HG03442 (cell line): ENCODE measurements around the gene MGST2.

ENCODE experiments used
- ATAC-seq: cut with Tn5 transposase; IDR thresholded peaks from one replicate; pipeline ENCODE4 v1.9.1; 2021; ENCODE audit warnings: mild to moderate bottlenecking, moderate library complexity; ENCODE audit not compliant: unreplicated experiment

MGST2 gene

GRCh38 chr4:139735381-139736273, 70.0 kb downstream of the MGST2 start:
- ATAC-seq, result no peak

DNA sequence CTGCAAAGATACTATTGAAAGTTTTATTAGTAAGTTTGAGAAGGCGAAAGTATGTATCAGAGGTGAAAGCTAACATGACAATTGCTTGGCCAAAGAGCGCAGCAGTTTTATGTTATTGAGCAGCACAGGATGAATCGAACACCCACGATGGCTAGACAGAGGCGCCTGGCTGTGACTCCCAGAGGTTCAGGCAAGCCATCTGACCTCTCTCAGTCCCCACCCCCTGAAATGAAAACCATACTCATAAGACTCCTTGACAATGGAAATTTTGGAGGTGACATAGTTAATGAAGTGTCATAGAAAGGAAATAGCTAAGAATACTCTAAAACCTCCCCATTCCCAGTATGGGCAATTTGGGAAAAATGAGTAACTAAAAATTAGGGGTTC, 70.6 kb downstream of the MGST2 start:
- no peak for ATAC-seq

- no peak for ATAC-seq
These were observed 71.0 kb downstream of the MGST2 start for GRCh38 chr4:139736661-139737060.

GRCh38 chr4:139738846-139739613, 73.4 kb downstream of the MGST2 start:
- ATAC-seq, result no peak

DNA sequence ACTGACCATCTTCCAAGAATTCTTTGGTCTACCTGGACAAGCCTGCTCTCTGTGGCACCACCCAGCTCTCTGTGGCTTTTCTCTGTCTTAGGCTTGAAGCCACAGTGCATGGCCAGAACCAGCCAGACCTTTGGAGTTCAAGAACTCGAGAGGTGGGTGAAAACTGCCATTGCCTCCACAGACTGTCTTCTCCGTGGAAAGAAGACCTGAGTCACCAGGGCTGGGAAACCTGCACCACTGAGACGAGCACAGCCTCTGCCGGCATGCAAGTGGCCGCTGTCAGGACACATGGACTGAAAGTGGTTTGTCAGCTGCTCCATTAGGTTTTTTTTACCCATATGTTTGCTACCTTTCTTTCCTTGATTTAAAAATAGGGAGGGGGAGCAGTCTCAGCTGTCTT, 74.5 kb downstream of the MGST2 start:
- no peak for ATAC-seq

DNA sequence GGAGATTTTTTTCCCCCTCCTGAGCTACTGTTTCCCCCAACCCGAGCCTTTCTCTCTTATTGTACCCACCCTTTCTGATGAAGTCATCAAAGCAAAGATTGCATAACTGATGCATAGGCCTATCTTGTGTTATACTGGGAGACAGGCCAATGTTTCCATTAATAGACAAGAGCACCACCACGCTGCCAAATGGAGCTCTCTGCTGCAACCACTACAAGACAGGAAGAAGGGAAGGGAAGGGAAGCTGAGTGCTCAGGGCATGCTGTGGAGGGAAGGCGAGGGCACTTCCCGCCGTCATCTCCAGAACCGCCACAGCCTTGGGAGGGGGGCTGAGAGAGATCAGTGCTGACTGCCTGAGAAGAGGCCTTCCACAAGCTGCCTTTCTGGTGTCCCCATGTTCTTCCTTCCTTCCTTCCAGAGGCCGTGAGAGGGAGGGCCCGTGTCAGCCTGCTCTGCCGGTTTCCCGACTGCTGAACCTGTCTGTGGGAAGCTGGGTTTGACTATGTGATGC, 75.0 kb downstream of the MGST2 start:
- no peak for ATAC-seq

DNA sequence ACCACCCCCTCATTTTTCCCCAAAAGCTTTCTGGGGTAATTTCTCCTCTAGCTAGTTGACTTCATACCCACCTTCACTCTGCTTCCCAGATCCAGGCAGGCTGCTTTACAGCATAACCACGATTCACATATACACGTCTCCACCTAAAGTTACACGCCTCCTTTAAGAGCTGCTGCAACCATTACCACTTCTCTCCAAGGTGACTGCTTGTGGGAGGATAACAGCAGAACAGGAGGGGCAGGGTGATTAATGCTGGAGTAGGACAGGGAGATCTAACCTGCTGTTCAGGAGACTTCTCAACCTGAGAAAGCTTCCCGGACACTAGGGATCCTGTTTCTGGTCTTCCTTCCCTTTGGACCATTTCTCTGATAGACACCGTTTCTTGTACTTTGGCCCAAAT, 77.4 kb downstream of the MGST2 start:
- ATAC-seq, result no peak

GRCh38 chr4:139744232-139744631, 78.6 kb downstream of the MGST2 start:
- no peak for ATAC-seq

- no peak for ATAC-seq
These were observed 79.6 kb downstream of the MGST2 start for GRCh38 chr4:139745111-139745639.

DNA sequence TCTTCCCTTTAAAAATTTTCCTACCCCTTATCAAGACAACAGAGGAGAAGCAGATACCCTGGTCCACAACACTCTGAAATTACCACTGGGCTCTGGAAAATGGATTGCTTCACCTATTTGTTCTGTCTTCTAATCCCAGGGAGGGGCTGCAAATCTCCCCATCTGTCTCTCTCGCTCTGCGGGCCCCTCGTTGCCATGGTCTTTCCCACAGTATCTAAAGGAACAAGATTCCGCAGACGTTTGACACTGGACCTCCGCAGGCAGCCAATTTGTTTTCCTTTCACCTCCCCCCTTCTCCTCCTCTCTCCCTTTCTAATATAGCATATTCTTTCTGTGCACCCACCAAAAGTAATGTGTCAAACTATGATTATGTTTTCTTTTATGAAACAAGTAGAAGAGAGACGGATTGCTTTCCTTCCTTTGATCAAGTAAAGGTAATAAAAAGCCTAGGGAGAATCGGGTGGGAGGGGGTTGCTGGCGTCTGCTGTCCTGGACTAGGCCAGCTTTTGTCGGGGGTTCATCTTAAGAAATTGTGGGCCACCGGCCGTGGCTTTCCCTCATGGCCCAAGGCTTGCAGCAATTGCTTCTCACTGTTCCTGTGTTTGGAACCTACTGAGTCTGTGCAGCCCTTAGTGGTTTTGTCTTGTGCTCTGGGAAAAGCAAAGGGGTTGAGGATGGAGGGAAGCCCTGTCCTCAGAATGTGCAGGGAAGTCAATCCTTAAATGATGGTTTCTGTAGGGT, 81.0 kb downstream of the MGST2 start:
- ATAC-seq, result no peak

DNA sequence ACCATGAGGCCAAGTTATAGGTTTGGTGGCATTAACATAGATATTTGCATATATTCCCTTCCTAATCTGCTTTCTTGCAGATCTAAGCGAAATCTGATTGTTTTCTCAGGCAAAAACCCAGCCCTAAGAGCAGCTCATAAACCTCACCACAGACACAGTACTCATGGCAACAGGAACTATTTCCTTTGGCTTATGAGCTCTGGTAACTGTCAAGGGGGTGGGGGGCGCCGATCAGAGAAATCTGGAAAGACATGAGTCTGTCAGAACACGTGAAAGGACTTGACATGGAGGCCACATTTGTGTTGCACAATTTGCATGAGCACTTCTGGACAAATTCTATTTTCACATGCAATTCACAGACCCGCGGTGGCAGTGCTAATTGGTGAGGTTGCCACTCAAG, 83.7 kb downstream of the MGST2 start:
- no peak for ATAC-seq

GRCh38 chr4:139749835-139750498, 84.3 kb downstream of the MGST2 start:
- ATAC-seq, result no peak

GRCh38 chr4:139753686-139754085, 88.1 kb downstream of the MGST2 start:
- ATAC-seq, result no peak
